OCI-LY7 (cell line): ENCODE results near the gene PFDN1. TPM values are rescaled to one million over a fixed set of nuclear protein-coding genes. Genes with fewer than 3 reads are reported as not detected.

Experiments used
- BruUV-seq: library from RNA; stranded (reverse); fragments of 400-500 nt; replicated peaks from 2 replicates; lab custom pipeline; 2021; lab: Mats Ljungman, UMichigan
- CTCF ChIA-PET: fragments of 300-600 bp; sonication (Branson Sonifier 250); formaldehyde crosslinking; loops from one replicate; lab custom pipeline; 2022; ENCODE audit warnings: antibody characterized with exemption; ENCODE audit not compliant: unreplicated experiment; lab: Charles Lee
- POLR2A ChIA-PET: fragments of 300-600 bp; sonication (Branson Sonifier 250); formaldehyde crosslinking; loops from one replicate; lab custom pipeline; 2022; ENCODE audit warnings: antibody characterized with exemption; lab: Charles Lee
- DNase-seq: peaks from one replicate; pipeline ENCODE4 v3.0.0-alpha.2; 2015; ENCODE audit warnings: low spot score
- H2AFZ ChIP-seq: fragments of 200-600 bp; sonication (generic), shearing (Covaris generic); 2 replicates; pipeline ENCODE4 v1.6.1; 2014; ENCODE audit warnings: mild to moderate bottlenecking, antibody characterized with exemption, low read length, moderate library complexity
- H3K27ac ChIP-seq: fragments of 200-600 bp; sonication (generic); 2 replicates; pipeline ENCODE4 v1.5.1; 2014; ENCODE audit warnings: mixed run types, low read depth, mild to moderate bottlenecking, moderate library complexity, low read length, inconsistent platforms; ENCODE audit not compliant: poor library complexity, severe bottlenecking
- H3K36me3 ChIP-seq: fragments of 200-600 bp; sonication (generic); 2 replicates; pipeline ENCODE4 v1.6.1; 2014; ENCODE audit warnings: mild to moderate bottlenecking, antibody characterized with exemption, low read length, moderate library complexity, mixed read lengths; ENCODE audit not compliant: insufficient read depth
- H3K4me1 ChIP-seq: fragments of 200-600 bp; sonication (generic); 2 replicates; pipeline ENCODE4 v1.5.1; 2014; ENCODE audit warnings: mild to moderate bottlenecking, low read length; ENCODE audit not compliant: insufficient read depth, poor library complexity, severe bottlenecking
- H3K4me2 ChIP-seq: fragments of 200-600 bp; sonication (generic); 2 replicates; pipeline ENCODE4 v1.6.1; 2014; ENCODE audit warnings: mild to moderate bottlenecking, low read length
- H3K4me3 ChIP-seq: fragments of 200-600 bp; sonication (generic); 2 replicates; pipeline ENCODE4 v1.5.1; 2014; ENCODE audit warnings: mild to moderate bottlenecking, low read depth, low read length; ENCODE audit not compliant: poor library complexity, severe bottlenecking
- H3K79me2 ChIP-seq: fragments of 200-600 bp; sonication (generic); 2 replicates; pipeline ENCODE4 v1.6.1; 2016; ENCODE audit warnings: low read depth, mild to moderate bottlenecking, low read length, moderate library complexity, mixed read lengths; ENCODE audit not compliant: insufficient read depth
- H3K9me2 ChIP-seq: fragments of 200-600 bp; sonication (generic); 2 replicates; pipeline ENCODE4 v1.6.1; 2016; ENCODE audit warnings: mild to moderate bottlenecking, low read length, mixed read lengths; ENCODE audit not compliant: insufficient read depth
- H3K9me3 ChIP-seq: fragments of 200-600 bp; sonication (generic); 2 replicates; pipeline ENCODE4 v1.6.1; 2014; ENCODE audit warnings: mild to moderate bottlenecking, mixed run types, low read length, mixed read lengths
- H4K20me1 ChIP-seq: fragments of 200-600 bp; sonication (generic); 2 replicates; pipeline ENCODE4 v1.6.1; 2014; ENCODE audit warnings: mild to moderate bottlenecking, antibody characterized with exemption, low read length, moderate library complexity, mixed read lengths; ENCODE audit not compliant: insufficient read depth
- CTCF ChIP-seq: fragments of 200-600 bp; sonication (generic); conservative IDR thresholded peaks from 2 replicates; pipeline ENCODE4 v1.5.1; 2014; ENCODE audit warnings: mild to moderate bottlenecking, antibody characterized with exemption, low read length, moderate library complexity, mixed read lengths
- EZH2phosphoT487 ChIP-seq: fragments of 200-600 bp; sonication (generic); IDR thresholded peaks from 2 replicates; pipeline ENCODE4 v1.6.1; 2018; ENCODE audit warnings: low read depth, borderline replicate concordance, mild to moderate bottlenecking, mixed run types, antibody characterized with exemption, low read length, moderate library complexity, mixed read lengths
- intact Hi-C: fragments of 100-400 bp; cut with micrococcal nuclease; formaldehyde crosslinking; loops from one replicate; pipeline ENCODE4 v1.10.0; 2022; ENCODE audit not compliant: unreplicated experiment
- total RNA-seq, 2 experiments: library from RNA; depleted of rRNA in 1 of 2; stranded (reverse); fragments of >200 nt in 1 of 2; shearing (Covaris generic) in 1 of 2; gene quantifications; 2 replicates each; pipeline ENCODE4 v1.2.3, GENCODE V29; 2014 to 2022

Gene PFDN1
- total RNA-seq, 2 experiments from 2014 or later: 51.3 to 73.9 TPM

- Histone ChIP-seq H3K9me3 (no peaks in the 10 kb centered on the region), H3K9me2 (no peaks in the 10 kb centered on the region), H3K36me3 (peaks cover 2% of the 10 kb centered on the region; the same call in 1 of the 2 replicates), H3K4me1 (peaks cover under 1% of the 10 kb centered on the region), H3K4me3 (no peak overlapping the region), H3K79me2 (no peaks in the 10 kb centered on the region), H4K20me1 (no peaks in the 10 kb centered on the region), H2AFZ (no peak overlapping the region), H3K4me2 (no peak overlapping the region), H3K27ac (no peak overlapping the region)
- intact Hi-C loops: no loop called here
- CTCF ChIA-PET: interaction anchor here (2.4 kb wide), 1 partner anchor 120 kb away, joined by 12 read pairs; no protein-coding TSS in a partner anchor
- POLR2A ChIA-PET: interaction anchor here (1.5 kb wide), 1 partner anchor 120 kb away, joined by 4 read pairs; no protein-coding TSS in a partner anchor
- TF ChIP-seq EZH2phosphoT487: no peak
- TF ChIP-seq CTCF: no peak
- DNase-seq: no peak
- no TSS peak for BruUV-seq
Observed at GRCh38 chr5:140238756-140239155, 64.1 kb downstream of the PFDN1 start.

GRCh38 chr5:140236891-140237598 lies 65.9 kb downstream of the PFDN1 start:
- Histone ChIP-seq H3K4me2 (no peak overlapping the region), H4K20me1 (no peaks in the 10 kb centered on the region), H3K9me3 (no peaks in the 10 kb centered on the region), H3K36me3 (no peaks in the 10 kb centered on the region), H3K79me2 (no peaks in the 10 kb centered on the region), H3K27ac (no peak overlapping the region), H3K4me1 (no peaks in the 10 kb centered on the region), H3K9me2 (no peaks in the 10 kb centered on the region), H2AFZ (no peak overlapping the region), H3K4me3 (no peak overlapping the region)
- POLR2A ChIA-PET: interaction anchor here (0.6 to 1.2 kb wide), 7 partner anchors 9 to 119 kb away, joined by 3 to 5 read pairs (median 3); partner anchors contain the start of gene HBEGF
- DNase-seq: no peak
- CTCF ChIA-PET: no interaction called here
- intact Hi-C loops: no loop called here
- no peak for TF ChIP-seq EZH2phosphoT487
- no peak for TF ChIP-seq CTCF
- no TSS peak for BruUV-seq
